Lower leg skin (tissue), 4 donors: ENCODE results near the gene PPIB. TPM values are rescaled to one million over a fixed set of nuclear protein-coding genes. Genes with fewer than 3 reads are reported as not detected.
A peak's percentile ranks its signal among the peaks of the same experiment; 100 is the strongest.

ENCODE experiments used
- DNase-seq, 2 donors: peaks; one replicate each; pipeline ENCODE4 v3.0.0-alpha.2; 2019; ENCODE audit warnings: low spot score in 2 of 2
- H3K4me3 ChIP-seq: fragments of 200-600 bp; sonication (generic); 2 replicates; pipeline ENCODE4 v1.5.1; 2017; ENCODE audit warnings: mild to moderate bottlenecking, low read depth; ENCODE audit not compliant: poor library complexity, severe bottlenecking
- CTCF ChIP-seq, 3 donors: fragments of 450-650 bp; IDR thresholded peaks; one replicate each; pipeline ENCODE4 v1.5.1; 2016; ENCODE audit warnings: antibody characterized with exemption in 3 of 3, mild to moderate bottlenecking in 3 of 3, moderate library complexity in 2 of 3
- POLR2A ChIP-seq, 2 donors: fragments of 450-650 bp; IDR thresholded peaks; one replicate each; pipeline ENCODE4 v1.6.1; 2016 to 2017; ENCODE audit warnings: antibody characterized with exemption in 2 of 2, mild to moderate bottlenecking in 1 of 2, moderate library complexity in 1 of 2
- WGBS, 2 donors: methylation state at CpG; one replicate each; pipeline ENCODE4 v1.1.5; 2018; 5-methylcytosine and 5-hydroxymethylcytosine counted together
- intact Hi-C: fragments of 100-400 bp; cut with DNase I; formaldehyde crosslinking; loops from one replicate; pipeline ENCODE4 v1.15.0; 2023; ENCODE audit warnings: low total_unique reads
- total RNA-seq, 4 donors: library from RNA; depleted of rRNA; stranded (reverse); fragments of >200 nt; gene quantifications; one replicate each; pipeline ENCODE4 v1.1.0, GENCODE V29; 2016

Gene PPIB
- total RNA-seq, 4 donors from 2014 or later, result 149 to 195 (median 164) TPM

- TF ChIP-seq CTCF (IDR thresholded peaks at IDR 0.05), result no peak
- no peak for TF ChIP-seq POLR2A (IDR thresholded peaks at IDR 0.05)
- intact Hi-C loops, result no loop called here
- DNase-seq, result no peak
- 0% methylated on average over 21 of the region's 21 CpGs for WGBS, 2 donors
- H3K4me3 ChIP-seq, result peak overlapping the region; percentile 64
Measured at GRCh38 chr15:64162478-64162868, 349 bp downstream of the PPIB start.

DNA sequence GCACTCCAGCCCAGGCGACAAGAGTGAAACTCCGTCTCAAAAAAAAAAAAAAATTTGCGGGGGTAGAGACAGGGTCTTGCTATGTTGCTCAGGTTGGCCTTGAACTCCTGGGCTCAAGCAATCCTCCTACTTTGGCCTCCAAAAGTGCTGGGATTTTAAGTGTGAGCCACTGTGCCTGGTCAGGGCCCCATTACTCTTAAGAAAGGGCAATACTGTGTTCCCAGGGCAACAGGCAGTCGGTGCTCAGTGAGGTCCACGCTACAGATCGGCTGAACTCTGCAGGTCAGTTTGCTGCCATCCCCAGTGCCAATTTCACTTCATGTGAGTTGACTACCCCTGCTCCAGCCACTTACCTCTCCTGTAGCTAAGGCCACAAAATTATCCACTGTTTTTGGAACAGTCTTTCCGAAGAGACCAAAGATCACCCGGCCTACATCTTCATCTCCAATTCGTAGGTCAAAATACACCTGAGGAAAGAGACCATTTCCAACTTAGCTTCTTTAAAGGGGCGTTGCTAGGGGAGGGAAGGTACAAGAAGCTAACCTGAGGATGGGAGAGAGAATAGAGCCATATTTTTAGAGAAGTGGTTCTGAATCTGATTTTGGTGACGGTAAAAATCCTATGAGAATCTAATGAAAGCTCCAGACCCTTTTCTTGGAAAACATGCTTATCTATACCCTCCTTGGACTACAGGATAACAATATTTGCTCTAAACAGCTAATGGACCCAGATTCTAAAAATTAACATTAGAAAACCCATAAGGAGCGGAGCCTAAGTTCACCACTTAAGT is 939 bp downstream of the PPIB start:
- intact Hi-C loops, result no loop called here
- WGBS, 2 donors, result 50 to 53% methylated on average over 12 of the region's 12 CpGs
- TF ChIP-seq CTCF (IDR thresholded peaks at IDR 0.05), result no peak
- peak in 1 of 2 donors; percentile 76 for DNase-seq
- peak overlapping the region; percentile 64 for H3K4me3 ChIP-seq

DNA sequence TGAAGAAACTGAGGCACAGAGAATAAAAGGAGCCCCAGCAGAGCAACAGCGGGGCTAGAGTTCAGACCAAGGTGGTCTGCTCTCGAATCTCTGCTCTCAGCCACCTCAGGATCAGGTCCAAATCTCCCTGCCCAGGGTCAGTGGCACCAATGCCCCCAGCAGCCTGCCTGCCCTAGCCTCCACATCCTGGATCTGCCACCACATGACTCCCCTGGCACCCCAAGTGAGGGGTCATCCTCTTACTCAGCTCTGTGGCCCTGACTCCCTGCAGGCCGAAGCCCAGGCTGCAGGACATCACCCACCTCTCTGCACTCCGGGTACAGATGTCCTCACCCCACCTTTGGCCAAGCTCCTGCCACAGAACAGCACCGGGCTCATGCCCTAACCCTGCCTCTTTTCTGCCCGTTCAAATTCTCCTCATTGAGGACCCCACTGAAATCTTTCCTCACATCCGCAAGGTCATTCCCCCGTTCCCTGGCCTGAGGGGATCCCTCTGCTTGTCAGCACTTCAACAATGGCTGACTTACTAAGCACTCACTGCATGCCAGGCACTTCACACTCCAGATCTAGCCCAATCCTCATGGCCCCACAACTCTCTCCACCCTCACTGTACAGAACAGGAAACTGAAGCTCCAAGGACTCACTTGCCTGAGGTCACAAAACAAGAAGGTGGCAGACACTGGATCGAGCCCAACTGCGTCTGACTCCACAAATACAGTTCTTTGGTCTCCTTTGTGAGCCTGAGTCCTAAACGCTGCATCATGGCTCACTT is 4.3 kb downstream of the PPIB start:
- H3K4me3 ChIP-seq, result no peak overlapping the region
- intact Hi-C loops, result loop anchor here (5.0 to 10.0 kb wide), 2 partner anchors 64 to 411 kb away; partner anchors contain the start of genes CIAO2A and SNX1
- TF ChIP-seq CTCF (IDR thresholded peaks at IDR 0.05) (no peak), POLR2A (IDR thresholded peaks at IDR 0.05) (no peak)
- DNase-seq, result peak in 1 of 2 donors; percentile 80
- 82 to 85% methylated on average over 11 of the region's 11 CpGs for WGBS, 2 donors

GRCh38 chr15:64157599-64158125 is 5.2 kb downstream of the PPIB start:
- intact Hi-C loops, result loop anchor here (5.0 to 10.0 kb wide), 2 partner anchors 63 to 410 kb away; partner anchors contain the start of genes CIAO2A and SNX1
- TF ChIP-seq POLR2A (IDR thresholded peaks at IDR 0.05), result no peak
- TF ChIP-seq CTCF (IDR thresholded peaks at IDR 0.05), result no peak
- WGBS, 2 donors, result 92 to 100% methylated on average over 1 of the region's 1 CpG
- DNase-seq, result peak in 1 of 2 donors; percentile 70
- H3K4me3 ChIP-seq, result no peak overlapping the region

DNA sequence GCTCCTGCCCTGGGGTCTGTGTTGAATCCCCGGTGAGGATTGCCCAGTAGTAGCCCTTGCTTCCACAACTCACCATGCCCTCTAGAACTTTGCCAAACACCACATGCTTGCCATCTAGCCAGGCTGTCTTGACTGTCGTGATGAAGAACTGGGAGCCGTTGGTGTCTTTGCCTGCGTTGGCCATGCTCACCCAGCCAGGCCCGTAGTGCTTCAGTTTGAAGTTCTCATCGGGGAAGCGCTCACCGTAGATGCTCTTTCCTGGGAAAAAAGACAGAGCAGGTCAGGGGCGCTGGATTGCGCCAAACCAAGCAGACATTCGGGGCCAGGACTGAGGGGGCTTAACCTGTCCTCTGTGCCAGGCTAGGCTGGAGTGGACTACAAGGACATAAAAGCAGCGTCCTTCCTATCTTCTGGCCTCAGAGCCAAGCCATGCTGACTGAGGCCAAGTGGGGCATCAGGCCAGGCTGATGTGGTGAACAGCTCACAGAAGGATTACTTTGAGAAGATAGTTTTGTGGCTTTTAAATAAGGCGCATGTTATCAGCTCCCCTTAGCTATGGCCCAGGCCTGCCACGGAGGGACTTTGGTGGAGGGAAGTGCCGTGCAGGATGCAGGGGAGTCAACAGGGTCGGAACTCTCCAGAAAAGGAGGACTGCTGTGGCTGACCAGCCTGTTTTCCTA is 6.0 kb downstream of the PPIB start:
- peak in 1 of 2 donors; percentile 76 for DNase-seq
- 86 to 92% methylated on average over 16 of the region's 16 CpGs for WGBS, 2 donors
- intact Hi-C loops, result loop anchor here (5.0 to 10.0 kb wide), 2 partner anchors 62 to 409 kb away; partner anchors contain the start of genes CIAO2A and SNX1
- no peak overlapping the region for H3K4me3 ChIP-seq
- TF ChIP-seq POLR2A (IDR thresholded peaks at IDR 0.05), result no peak
- no peak for TF ChIP-seq CTCF (IDR thresholded peaks at IDR 0.05)
